ENCODE data around the gene MAPK9.

The MAPK9 gene

GRCh38 chr5:180289433-180289832 lies 2.5 kb downstream of the MAPK9 start:
- Histone ChIP-seq H3K14ac (ENCODE audit: low read length) (no peak overlapping the region), H2BK5ac (ENCODE audit: low read length) (no peak overlapping the region), H2BK15ac (ENCODE audit: low read length) (no peak overlapping the region), H2AFZ (ENCODE audit: low read length) (no peak overlapping the region), H3K9me3 (replicated peaks in 1 of 2; ENCODE audit: control insufficient read depth in 2 of 2, insufficient read depth in 1 of 2, low read depth in 1 of 2, low read length in 2 of 2) (peaks cover 2 to 28% of the 10 kb centered on the region in 2 donors), H3K4ac (ENCODE audit: low read length) (no peak overlapping the region), H3K79me1 (ENCODE audit: low read depth, low read length) (peaks cover 11% of the 10 kb centered on the region), H3K27ac (replicated peaks; ENCODE audit: low read length) (no peak overlapping the region), H3K4me2 (ENCODE audit: insufficient read depth, low read length, poor library complexity, severe bottlenecking) (no peak overlapping the region), H3K9ac (ENCODE audit: low read depth, low read length, poor library complexity) (no peak overlapping the region), H2BK12ac (ENCODE audit: low read length) (no peak overlapping the region), H3K4me1 (ENCODE audit: control insufficient read depth in 2 of 2, insufficient read depth in 1 of 2, low read depth in 1 of 2, low read length in 2 of 2) (peaks cover 0 to 11% of the 10 kb centered on the region in 2 donors), H3K23ac (ENCODE audit: low read depth, low read length, poor library complexity) (no peak overlapping the region), H3K36me3 (replicated peaks in 1 of 2; ENCODE audit: control insufficient read depth in 2 of 2, insufficient read depth in 2 of 2, low read length in 2 of 2) (peaks cover 7 to 45% of the 10 kb centered on the region in 2 donors), H3K27me3 (ENCODE audit: control insufficient read depth in 3 of 3, insufficient read depth in 3 of 3, low read depth in 1 of 3, low read length in 3 of 3) (no peaks in the 10 kb centered on the region), H4K8ac (ENCODE audit: low read depth, low read length) (no peak overlapping the region), H2BK120ac (ENCODE audit: low read depth, low read length) (no peak overlapping the region), H3K18ac (ENCODE audit: low read length) (no peak overlapping the region), H2AK5ac (ENCODE audit: low read depth, low read length) (no peak overlapping the region), H4K91ac (ENCODE audit: low read depth, low read length, poor library complexity) (no peak overlapping the region), H3K4me3 (ENCODE audit: low read length in 2 of 2) (no peak overlapping the region)
- no CpG with 5 or more reads among the region's 3 CpGs for WGBS, 2 donors (ENCODE audit: extremely low coverage in 2 of 2, insufficient read length in 2 of 2, insufficient replicate concordance in 1 of 2)
- DNase-seq (ENCODE audit: low spot score) = no peak

DNA sequence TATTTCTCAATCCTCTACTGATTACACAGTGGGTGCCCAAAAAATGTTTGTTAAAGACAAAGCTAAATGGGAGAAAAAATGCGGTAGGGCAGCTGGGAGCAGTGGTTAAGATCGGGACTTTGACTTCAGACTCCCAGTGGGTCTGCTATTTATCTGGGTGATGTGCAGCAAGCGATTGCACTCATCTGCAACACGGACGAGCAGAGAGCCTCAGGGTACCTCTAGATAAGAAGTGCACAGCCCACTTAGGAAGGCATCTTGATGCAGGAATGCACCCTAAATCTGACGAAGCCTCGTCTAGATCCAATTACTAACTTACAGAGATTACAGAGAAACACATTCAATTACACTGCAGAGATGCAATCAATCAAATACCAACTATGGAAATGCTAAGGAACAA lies 4.0 kb downstream of the MAPK9 start:
- WGBS, 2 donors (ENCODE audit: extremely low coverage in 2 of 2, insufficient read length in 2 of 2, insufficient replicate concordance in 1 of 2) = no CpG with 5 or more reads among the region's 7 CpGs
- H2BK12ac ChIP-seq (ENCODE audit: low read length) = no peak overlapping the region
- no peak overlapping the region for H2AK5ac ChIP-seq (ENCODE audit: low read depth, low read length)
- peaks cover 0 to 6% of the 10 kb centered on the region in 2 donors for H3K4me1 ChIP-seq (ENCODE audit: control insufficient read depth in 2 of 2, insufficient read depth in 1 of 2, low read depth in 1 of 2, low read length in 2 of 2)
- H3K9me3 ChIP-seq (replicated peaks in 1 of 2; ENCODE audit: control insufficient read depth in 2 of 2, insufficient read depth in 1 of 2, low read depth in 1 of 2, low read length in 2 of 2) = peaks cover 2 to 34% of the 10 kb centered on the region in 2 donors
- no peak overlapping the region for H2BK15ac ChIP-seq (ENCODE audit: low read length)
- no peak overlapping the region for H3K14ac ChIP-seq (ENCODE audit: low read length)
- no peak overlapping the region for H3K18ac ChIP-seq (ENCODE audit: low read length)
- H3K23ac ChIP-seq (ENCODE audit: low read depth, low read length, poor library complexity) = no peak overlapping the region
- peaks cover 8 to 51% of the 10 kb centered on the region in 2 donors for H3K36me3 ChIP-seq (replicated peaks in 1 of 2; ENCODE audit: control insufficient read depth in 2 of 2, insufficient read depth in 2 of 2, low read length in 2 of 2)
- no peak overlapping the region for H4K8ac ChIP-seq (ENCODE audit: low read depth, low read length)
- H4K91ac ChIP-seq (ENCODE audit: low read depth, low read length, poor library complexity) = no peak overlapping the region
- no peaks in the 10 kb centered on the region for H3K27me3 ChIP-seq (ENCODE audit: control insufficient read depth in 3 of 3, insufficient read depth in 3 of 3, low read depth in 1 of 3, low read length in 3 of 3)
- no peak overlapping the region for H3K4me3 ChIP-seq (ENCODE audit: low read length in 2 of 2)
- no peak overlapping the region for H2AFZ ChIP-seq (ENCODE audit: low read length)
- no peak for DNase-seq (ENCODE audit: low spot score)
- H3K79me1 ChIP-seq (ENCODE audit: low read depth, low read length) = peaks cover 9% of the 10 kb centered on the region
- H2BK5ac ChIP-seq (ENCODE audit: low read length) = no peak overlapping the region
- H3K4me2 ChIP-seq (ENCODE audit: insufficient read depth, low read length, poor library complexity, severe bottlenecking) = no peak overlapping the region
- H2BK120ac ChIP-seq (ENCODE audit: low read depth, low read length) = no peak overlapping the region
- H3K9ac ChIP-seq (ENCODE audit: low read depth, low read length, poor library complexity) = no peak overlapping the region
- H3K4ac ChIP-seq (ENCODE audit: low read length) = no peak overlapping the region
- H3K27ac ChIP-seq (replicated peaks; ENCODE audit: low read length) = no peak overlapping the region

DNA sequence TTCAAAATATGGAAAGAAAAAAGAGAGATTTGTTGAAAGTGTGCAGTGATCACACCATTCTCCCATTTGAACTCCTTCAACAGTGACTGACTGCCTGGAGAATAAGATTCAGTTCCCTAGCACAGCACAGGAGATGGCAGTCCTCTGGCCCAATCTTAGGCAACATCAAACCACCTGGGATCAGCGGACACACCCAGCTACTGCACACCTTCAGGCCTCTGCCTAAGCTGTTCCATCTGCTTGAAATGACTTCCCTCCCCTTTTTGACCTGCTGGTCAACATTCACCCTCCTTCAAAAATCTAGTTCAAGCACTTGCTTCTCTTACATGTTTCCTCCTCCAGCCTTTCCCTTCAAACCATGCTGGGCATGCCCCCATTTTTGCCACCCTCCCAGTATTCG lies 4.5 kb downstream of the MAPK9 start:
- H4K8ac ChIP-seq (ENCODE audit: low read depth, low read length) = no peak overlapping the region
- H3K23ac ChIP-seq (ENCODE audit: low read depth, low read length, poor library complexity) = no peak overlapping the region
- H3K4me3 ChIP-seq (ENCODE audit: low read length in 2 of 2) = no peak overlapping the region
- H3K4ac ChIP-seq (ENCODE audit: low read length) = no peak overlapping the region
- no peak for DNase-seq (ENCODE audit: low spot score)
- H3K27me3 ChIP-seq (ENCODE audit: control insufficient read depth in 3 of 3, insufficient read depth in 3 of 3, low read depth in 1 of 3, low read length in 3 of 3) = no peaks in the 10 kb centered on the region
- H4K91ac ChIP-seq (ENCODE audit: low read depth, low read length, poor library complexity) = no peak overlapping the region
- H3K9ac ChIP-seq (ENCODE audit: low read depth, low read length, poor library complexity) = no peak overlapping the region
- no peak overlapping the region for H3K14ac ChIP-seq (ENCODE audit: low read length)
- no peak overlapping the region for H3K4me2 ChIP-seq (ENCODE audit: insufficient read depth, low read length, poor library complexity, severe bottlenecking)
- H2AK5ac ChIP-seq (ENCODE audit: low read depth, low read length) = no peak overlapping the region
- no peak overlapping the region for H2AFZ ChIP-seq (ENCODE audit: low read length)
- no peak overlapping the region for H2BK5ac ChIP-seq (ENCODE audit: low read length)
- H3K79me1 ChIP-seq (ENCODE audit: low read depth, low read length) = peaks cover 12% of the 10 kb centered on the region
- H2BK12ac ChIP-seq (ENCODE audit: low read length) = no peak overlapping the region
- WGBS, 2 donors (ENCODE audit: extremely low coverage in 2 of 2, insufficient read length in 2 of 2, insufficient replicate concordance in 1 of 2) = no CpG with 5 or more reads among the region's 2 CpGs
- H3K9me3 ChIP-seq (replicated peaks in 1 of 2; ENCODE audit: control insufficient read depth in 2 of 2, insufficient read depth in 1 of 2, low read depth in 1 of 2, low read length in 2 of 2) = peaks cover 2 to 38% of the 10 kb centered on the region in 2 donors
- peaks cover 8 to 56% of the 10 kb centered on the region in 2 donors for H3K36me3 ChIP-seq (replicated peaks in 1 of 2; ENCODE audit: control insufficient read depth in 2 of 2, insufficient read depth in 2 of 2, low read length in 2 of 2)
- H3K4me1 ChIP-seq (ENCODE audit: control insufficient read depth in 2 of 2, insufficient read depth in 1 of 2, low read depth in 1 of 2, low read length in 2 of 2) = peaks cover 0 to 6% of the 10 kb centered on the region in 2 donors
- no peak overlapping the region for H3K27ac ChIP-seq (replicated peaks; ENCODE audit: low read length)
- no peak overlapping the region for H3K18ac ChIP-seq (ENCODE audit: low read length)
- H2BK120ac ChIP-seq (ENCODE audit: low read depth, low read length) = no peak overlapping the region
- H2BK15ac ChIP-seq (ENCODE audit: low read length) = no peak overlapping the region

- H4K91ac ChIP-seq (ENCODE audit: low read depth, low read length, poor library complexity) = no peak overlapping the region
- H3K23ac ChIP-seq (ENCODE audit: low read depth, low read length, poor library complexity) = peak overlapping the region; percentile 85
- no peak overlapping the region for H2BK15ac ChIP-seq (ENCODE audit: low read length)
- no peak overlapping the region for H2BK12ac ChIP-seq (ENCODE audit: low read length)
- no peak overlapping the region for H2BK120ac ChIP-seq (ENCODE audit: low read depth, low read length)
- no peak overlapping the region for H3K18ac ChIP-seq (ENCODE audit: low read length)
- H3K4ac ChIP-seq (ENCODE audit: low read length) = no peak overlapping the region
- H3K14ac ChIP-seq (ENCODE audit: low read length) = peak overlapping the region; percentile 60
- no peaks in the 10 kb centered on the region for H3K27me3 ChIP-seq (ENCODE audit: control insufficient read depth in 3 of 3, insufficient read depth in 3 of 3, low read depth in 1 of 3, low read length in 3 of 3)
- peak overlapping the region in 1 of 2 donors; percentile 7 for H3K4me3 ChIP-seq (ENCODE audit: low read length in 2 of 2)
- H3K36me3 ChIP-seq (replicated peaks in 1 of 2; ENCODE audit: control insufficient read depth in 2 of 2, insufficient read depth in 2 of 2, low read length in 2 of 2) = peaks cover 17 to 88% of the 10 kb centered on the region in 2 donors
- H2BK5ac ChIP-seq (ENCODE audit: low read length) = no peak overlapping the region
- H3K4me1 ChIP-seq (ENCODE audit: control insufficient read depth in 2 of 2, insufficient read depth in 1 of 2, low read depth in 1 of 2, low read length in 2 of 2) = no peaks in the 10 kb centered on the region
- H3K9ac ChIP-seq (ENCODE audit: low read depth, low read length, poor library complexity) = peak overlapping the region; percentile 31
- WGBS, 2 donors (ENCODE audit: extremely low coverage in 2 of 2, insufficient read length in 2 of 2, insufficient replicate concordance in 1 of 2) = no CpG with 5 or more reads among the region's 10 CpGs
- H3K27ac ChIP-seq (replicated peaks; ENCODE audit: low read length) = no peak overlapping the region
- H3K4me2 ChIP-seq (ENCODE audit: insufficient read depth, low read length, poor library complexity, severe bottlenecking) = no peak overlapping the region
- DNase-seq (ENCODE audit: low spot score) = no peak
- peaks cover 2 to 65% of the 10 kb centered on the region in 2 donors for H3K9me3 ChIP-seq (replicated peaks in 1 of 2; ENCODE audit: control insufficient read depth in 2 of 2, insufficient read depth in 1 of 2, low read depth in 1 of 2, low read length in 2 of 2)
- H2AFZ ChIP-seq (ENCODE audit: low read length) = no peak overlapping the region
- H4K8ac ChIP-seq (ENCODE audit: low read depth, low read length) = no peak overlapping the region
- peaks cover 7% of the 10 kb centered on the region for H3K79me1 ChIP-seq (ENCODE audit: low read depth, low read length)
- no peak overlapping the region for H2AK5ac ChIP-seq (ENCODE audit: low read depth, low read length)
Observed at GRCh38 chr5:180284149-180284548, 7.7 kb downstream of the MAPK9 start.
